ENCODE results near the gene ST6GALNAC3.
"Not testable (repeated sequence)": the region's sequence is repeated elsewhere in the genome, so short reads cannot be mapped to it uniquely, and the experiment has no call there.

Gene ST6GALNAC3

GRCh38 chr1:76639181-76639580, 564.6 kb downstream of the ST6GALNAC3 start:
- DNase-seq (ENCODE audit: low read depth): no peak

GRCh38 chr1:76640092-76640491, 565.5 kb downstream of the ST6GALNAC3 start:
- no peak for DNase-seq (ENCODE audit: low read depth)

GRCh38 chr1:76640723-76641122, 566.2 kb downstream of the ST6GALNAC3 start:
- DNase-seq (ENCODE audit: low read depth): no peak

DNA sequence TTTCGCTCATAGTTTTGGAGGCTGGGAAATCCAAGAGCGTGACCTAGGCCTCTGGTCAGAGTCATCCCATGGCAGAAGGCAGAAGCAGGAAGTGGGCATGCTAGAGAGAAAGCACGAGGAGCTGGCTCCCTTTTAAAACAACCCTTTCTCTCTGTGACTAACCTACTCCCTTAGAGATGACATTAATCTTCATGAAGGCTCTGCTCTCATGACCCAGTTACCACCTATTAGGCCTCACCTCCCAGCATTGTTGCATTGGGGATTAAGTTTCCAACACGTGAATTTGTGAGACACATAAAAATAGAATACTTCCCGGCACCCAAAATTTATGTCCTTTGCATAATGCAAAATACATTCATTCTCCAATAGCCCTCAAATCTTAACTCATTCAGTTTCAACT, 569.6 kb downstream of the ST6GALNAC3 start:
- no peak for DNase-seq (ENCODE audit: low read depth)

GRCh38 chr1:76652860-76653259, 578.3 kb downstream of the ST6GALNAC3 start:
- not testable (repeated sequence) for DNase-seq (ENCODE audit: low read depth)

- DNase-seq (ENCODE audit: low read depth): no peak
These were observed 583.1 kb downstream of the ST6GALNAC3 start for GRCh38 chr1:76657623-76658022.

- no peak for DNase-seq (ENCODE audit: low read depth)
These were observed 584.8 kb downstream of the ST6GALNAC3 start for GRCh38 chr1:76659171-76659940.

DNA sequence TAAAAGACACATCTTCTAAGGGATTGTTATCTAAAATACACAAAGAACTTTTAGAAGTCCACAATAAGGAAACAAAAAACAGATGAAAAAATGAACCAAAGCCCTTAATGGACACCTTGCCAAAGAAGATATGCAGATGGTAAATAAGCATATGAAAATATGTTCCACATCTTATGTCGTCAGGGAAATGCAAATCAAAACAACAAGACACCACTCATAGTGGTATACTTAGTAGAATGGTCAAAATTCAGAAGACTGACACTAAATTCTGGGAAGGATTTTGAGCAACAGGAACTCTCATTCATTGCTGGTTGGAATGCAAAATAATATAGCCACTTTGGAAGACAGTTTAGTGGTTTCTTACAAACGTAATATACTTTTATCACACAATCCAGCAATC, 587.0 kb downstream of the ST6GALNAC3 start:
- no peak for DNase-seq (ENCODE audit: low read depth)

DNA sequence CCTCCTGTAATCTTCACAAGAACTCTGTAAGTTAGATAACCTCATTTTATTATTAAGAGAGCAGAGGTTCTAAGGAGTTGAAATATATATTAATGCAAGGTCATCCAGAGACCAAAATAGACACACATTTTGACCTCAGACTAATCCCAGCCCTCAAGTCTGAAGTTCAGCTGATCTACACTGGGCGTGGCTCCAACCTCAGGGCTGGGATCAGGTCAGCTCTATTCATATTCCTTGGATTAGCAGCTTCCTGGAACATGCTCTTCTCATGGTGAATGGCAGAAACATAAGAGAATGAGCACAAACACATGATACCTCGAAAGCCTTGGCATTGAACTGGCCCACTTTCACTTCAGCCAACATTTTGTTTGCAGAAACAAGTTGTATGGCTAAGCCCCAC, 592.0 kb downstream of the ST6GALNAC3 start:
- no peak for DNase-seq (ENCODE audit: low read depth)

DNA sequence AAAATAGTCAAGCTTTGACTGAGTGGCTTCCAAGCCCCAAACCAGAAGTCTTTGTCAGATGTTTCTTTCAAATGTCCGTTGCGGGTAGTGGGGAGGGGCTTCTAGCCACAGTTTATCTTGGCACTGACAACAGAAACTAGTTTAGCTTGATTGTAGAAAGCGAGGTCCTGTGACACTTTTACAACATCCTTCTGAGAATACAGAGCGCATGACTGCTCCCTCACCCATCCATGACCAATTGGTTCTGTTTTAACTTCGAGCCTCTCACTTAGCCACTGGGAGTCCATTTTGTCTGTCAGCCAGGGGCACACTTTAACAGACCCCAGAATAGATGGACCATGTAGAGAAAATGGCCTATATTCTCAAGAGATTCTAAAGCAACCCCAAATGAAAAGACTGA, 593.5 kb downstream of the ST6GALNAC3 start:
- DNase-seq (ENCODE audit: low read depth): no peak

DNA sequence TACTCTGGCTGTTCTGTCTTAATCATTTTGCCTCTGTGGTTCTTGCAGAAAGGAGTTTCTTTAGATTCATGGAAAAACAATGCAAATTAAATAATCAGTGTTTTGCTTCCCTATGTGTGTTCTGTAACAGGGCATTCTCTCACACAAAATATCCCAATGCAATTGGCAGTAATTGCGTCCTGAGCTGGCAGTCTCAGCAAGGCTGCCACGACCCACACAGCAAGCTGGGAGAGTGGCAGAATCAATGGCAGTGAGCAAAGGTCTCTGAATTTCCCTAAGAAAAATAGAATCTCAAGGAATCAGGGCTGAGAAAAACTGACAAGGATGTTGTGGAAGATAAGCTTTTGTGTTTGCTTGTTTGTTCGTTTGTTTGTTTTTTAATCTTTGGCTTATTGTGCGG, 594.6 kb downstream of the ST6GALNAC3 start:
- DNase-seq (ENCODE audit: low read depth): no peak

DNA sequence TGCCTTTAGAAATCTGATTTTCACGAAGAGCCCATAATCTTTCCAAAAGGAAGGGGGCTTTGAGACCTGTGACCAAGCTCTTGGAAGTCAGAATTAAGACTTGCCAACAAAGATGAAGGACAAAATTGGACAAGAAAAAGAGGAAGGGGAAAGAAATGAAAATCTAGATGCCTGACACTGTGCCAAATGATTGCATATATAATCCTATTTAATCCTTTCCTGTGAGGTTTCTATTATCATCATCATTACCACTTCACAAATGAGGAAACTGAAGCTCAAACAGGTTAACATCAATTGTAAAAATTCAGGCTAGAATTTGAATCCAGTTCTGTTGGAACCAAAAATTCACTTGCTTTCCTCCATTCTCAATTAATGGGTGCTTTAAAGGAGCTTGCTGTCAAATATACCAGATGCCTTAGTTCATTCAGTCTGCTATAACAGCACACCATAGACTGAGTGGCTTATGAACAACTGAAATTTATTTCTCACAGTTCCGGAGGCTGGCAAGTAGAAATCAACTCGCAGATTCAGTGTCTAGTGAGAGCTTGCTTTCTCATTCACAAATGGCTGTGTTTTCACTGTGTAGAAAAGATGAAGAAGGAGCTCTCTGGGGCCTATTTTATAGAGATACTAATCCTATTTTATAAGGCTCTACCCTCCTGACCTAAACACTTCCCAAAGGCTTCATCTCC, 595.2 kb downstream of the ST6GALNAC3 start:
- DNase-seq (ENCODE audit: low read depth): no peak

DNA sequence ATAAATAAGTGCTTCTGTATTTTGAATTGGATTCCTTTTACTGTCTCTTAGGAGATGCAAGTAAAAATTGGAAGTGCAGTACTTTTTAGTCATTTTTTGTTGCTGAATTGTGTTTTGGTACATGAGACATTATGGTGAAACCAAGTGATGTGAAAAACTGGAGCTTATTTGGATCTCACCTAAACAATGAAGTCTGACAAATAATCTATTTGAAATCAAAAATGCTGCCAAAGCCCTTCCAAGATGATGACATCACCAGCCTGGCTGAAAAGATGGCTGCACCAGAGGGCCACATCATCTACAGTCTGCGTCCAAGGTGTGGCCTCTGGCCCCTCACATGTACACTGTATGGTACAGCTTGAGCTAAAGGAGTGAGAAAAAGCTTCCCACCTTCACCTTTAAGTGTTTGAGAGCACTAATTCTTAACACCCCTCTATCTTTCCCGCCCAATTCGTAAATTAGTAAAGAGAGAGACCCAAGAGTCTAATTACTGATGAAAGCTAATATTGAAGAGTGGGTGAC, 600.2 kb downstream of the ST6GALNAC3 start:
- no peak for DNase-seq (ENCODE audit: low read depth)

DNA sequence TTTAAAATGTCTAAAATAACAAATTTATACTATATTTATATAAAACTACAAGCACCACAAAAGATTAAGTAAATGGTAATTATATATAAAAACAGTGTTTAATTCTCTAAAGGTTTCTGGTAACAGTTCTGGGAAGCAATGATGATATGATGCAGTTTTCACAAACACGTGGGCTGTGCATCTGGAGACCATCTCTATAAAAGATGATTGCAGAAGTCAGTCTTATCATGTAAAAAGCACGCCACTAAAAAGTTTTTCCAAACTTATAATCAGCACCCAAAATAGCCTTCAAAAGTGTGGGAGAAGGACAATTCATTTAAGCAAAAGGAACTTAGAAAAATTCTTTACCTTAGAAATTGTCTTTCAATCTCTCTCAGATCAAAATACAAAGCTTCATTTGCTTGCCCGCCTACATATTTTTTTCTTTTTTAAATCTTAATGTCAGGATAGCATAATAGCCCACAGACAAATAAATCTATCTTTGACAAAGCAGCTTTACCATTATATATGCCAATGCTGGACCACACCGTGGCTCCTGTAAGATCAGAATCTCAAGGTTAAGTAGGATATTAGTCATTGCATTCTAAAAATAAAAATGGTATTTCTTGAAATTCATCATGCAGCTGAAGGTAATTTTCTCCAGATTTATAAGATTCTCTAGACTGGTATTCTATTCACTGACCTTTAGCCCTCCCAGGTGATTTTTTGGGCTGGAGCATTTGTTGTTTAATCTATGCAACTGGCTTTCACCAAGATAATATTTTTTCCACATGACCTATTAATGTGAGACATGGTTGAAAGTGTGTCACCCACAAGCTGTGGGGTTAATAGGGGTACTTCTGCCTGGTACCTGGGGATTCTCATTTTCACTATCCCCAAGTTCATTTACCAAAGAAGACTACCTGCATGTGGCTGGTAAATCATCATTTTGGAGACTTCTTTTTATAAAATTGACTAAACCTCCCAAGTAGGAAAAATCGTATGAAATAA, 603.2 kb downstream of the ST6GALNAC3 start:
- DNase-seq (ENCODE audit: low read depth): no peak

- DNase-seq (ENCODE audit: low read depth): no peak
These were observed 605.1 kb downstream of the ST6GALNAC3 start for GRCh38 chr1:76679534-76680152.

GRCh38 chr1:76680651-76681050, 606.1 kb downstream of the ST6GALNAC3 start:
- DNase-seq (ENCODE audit: low read depth): no peak

DNA sequence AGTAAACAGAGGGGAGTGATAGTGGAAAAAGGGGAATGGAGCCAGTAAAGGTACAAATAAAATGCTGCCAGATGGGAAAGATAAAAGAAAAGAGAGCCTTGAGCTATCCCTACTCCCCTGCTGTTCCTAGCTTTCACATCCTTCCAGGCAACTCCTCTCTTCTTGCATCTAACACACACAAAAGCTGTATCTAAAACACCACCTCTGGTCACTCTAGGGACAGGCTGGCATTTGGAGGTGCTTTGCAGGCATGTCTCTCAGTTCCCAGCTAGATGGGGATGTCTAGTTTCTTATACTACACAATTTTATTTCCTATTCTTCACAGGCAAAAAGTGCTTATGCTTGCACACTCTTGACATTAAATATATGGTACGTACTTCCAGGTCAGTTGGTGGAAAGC, 607.6 kb downstream of the ST6GALNAC3 start:
- DNase-seq (ENCODE audit: low read depth): no peak
